ENCODE results near the gene MICAL2. TPM values are rescaled to one million over a fixed set of nuclear protein-coding genes. Genes with fewer than 3 reads are reported as not detected.

The MICAL2 gene
- total and polyA plus RNA-seq, 2 of the 8 experiments (the other 6 are each of a cell fraction or from before 2014, with no cell fraction given), result 1.3 to 4.1 TPM

DNA sequence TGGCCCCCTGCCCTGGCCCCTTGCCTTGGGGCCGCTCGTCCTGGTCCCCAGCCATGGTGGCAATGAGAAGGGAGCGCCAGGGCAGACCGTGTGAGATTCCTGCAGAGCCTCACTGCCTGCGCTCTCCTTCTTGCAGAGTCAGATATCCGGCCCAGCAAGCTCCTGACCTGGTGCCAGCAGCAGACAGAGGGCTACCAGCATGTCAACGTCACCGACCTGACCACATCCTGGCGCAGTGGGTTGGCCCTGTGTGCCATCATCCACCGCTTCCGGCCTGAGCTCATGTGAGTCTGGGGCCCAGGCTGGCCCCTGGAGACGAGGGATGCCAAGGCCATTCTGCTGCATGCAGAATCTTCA lies 114.1 kb downstream of the MICAL2 start:
- no peak overlapping the region for H3K56ac ChIP-seq (replicated peaks; ENCODE audit: insufficient read length, low read depth, low read length)
- no peak overlapping the region for H3K27ac ChIP-seq (ENCODE audit: low read depth, low read length)
- H3K36me3 ChIP-seq (ENCODE audit: control insufficient read depth in 2 of 4, insufficient read depth in 4 of 4, low read length in 3 of 4), result no peaks in the 10 kb centered on the region
- H4K8ac ChIP-seq (ENCODE audit: extremely low read depth, insufficient read depth, low read length), result peak overlapping the region; percentile 42; the same call in 1 of the 2 replicates
- no peaks in the 10 kb centered on the region for H3K4me1 ChIP-seq (replicated peaks in 1 of 4; ENCODE audit: control insufficient read depth in 3 of 4, insufficient read depth in 4 of 4, low read length in 3 of 4)
- no peak overlapping the region for H2BK12ac ChIP-seq (ENCODE audit: low read depth, low read length)
- no peaks in the 10 kb centered on the region for H3K27me3 ChIP-seq (replicated peaks in 1 of 4; ENCODE audit: control insufficient read depth in 3 of 4, extremely low read depth in 1 of 4, insufficient read depth in 3 of 4, low read length in 3 of 4)
- no peak overlapping the region for H2BK15ac ChIP-seq (ENCODE audit: low read length)
- H3K14ac ChIP-seq (ENCODE audit: insufficient read length), result no peak overlapping the region
- H3K4me2 ChIP-seq (ENCODE audit: insufficient read depth in 1 of 2, low read depth in 2 of 2, low read length in 2 of 2), result no peak overlapping the region
- H2BK20ac ChIP-seq (ENCODE audit: low read length), result no peak overlapping the region
- H2BK5ac ChIP-seq (ENCODE audit: low read depth, low read length), result no peak overlapping the region
- no peak overlapping the region for H3K18ac ChIP-seq (ENCODE audit: extremely low read depth, low read length)
- WGBS, 2 experiments (ENCODE audit: extremely low coverage in 1 of 2, insufficient coverage in 1 of 2, insufficient read length in 1 of 2, insufficient replicate concordance in 2 of 2, low coverage in 1 of 2, low lambda C conversion rate in 2 of 2, missing lambda C conversion rate in 1 of 2), result 80% methylated on average over 12 of the region's 12 CpGs; no CpG with 5 or more reads in 1 of the 2 experiments
- no peaks in the 10 kb centered on the region for H3K23me2 ChIP-seq (ENCODE audit: low read depth, low read length)
- FAIRE-seq (no peak), DNase-seq (ENCODE audit: low read depth in 1 of 2, low spot score in 2 of 2) (no peak)
- H4K91ac ChIP-seq (replicated peaks; ENCODE audit: insufficient read length, low read length), result no peak overlapping the region
- H3K4me3 ChIP-seq (ENCODE audit: extremely low read depth in 1 of 4, insufficient read depth in 2 of 4, low read depth in 3 of 4, low read length in 4 of 4), result no peak overlapping the region
- H3K79me1 ChIP-seq (ENCODE audit: low read depth, low read length), result no peaks in the 10 kb centered on the region
- H4K5ac ChIP-seq (ENCODE audit: insufficient read length, low read depth, low read length), result no peak overlapping the region
- H4K20me1 ChIP-seq (replicated peaks in 1 of 2; ENCODE audit: control insufficient read depth in 1 of 2, insufficient read depth in 2 of 2, low read length in 2 of 2), result no peaks in the 10 kb centered on the region
- POLR2A ChIA-PET (ENCODE audit: partially characterized antibody), result no interaction called here
- no peak overlapping the region for H2AK5ac ChIP-seq (ENCODE audit: low read depth, low read length)
- no peak overlapping the region for H3K4ac ChIP-seq (replicated peaks; ENCODE audit: insufficient read length, low read depth, low read length)
- H2BK120ac ChIP-seq (replicated peaks; ENCODE audit: low read depth, low read length), result no peak overlapping the region
- no peak overlapping the region for H3K23ac ChIP-seq (ENCODE audit: insufficient read length)
- no peak overlapping the region for H2AFZ ChIP-seq (ENCODE audit: low read length)
- no peaks in the 10 kb centered on the region for H3K79me2 ChIP-seq (ENCODE audit: control insufficient read depth in 1 of 2, insufficient read depth in 2 of 2, low read length in 2 of 2)
- CTCF ChIA-PET (ENCODE audit: partially characterized antibody), result interaction anchor here (0.6 to 5.6 kb wide), 10 partner anchors 9 to 180 kb away, joined by 3 to 71 read pairs (median 4); no protein-coding TSS in a partner anchor
- H3K9me3 ChIP-seq (ENCODE audit: insufficient read depth in 2 of 2, low read depth in 1 of 2, low read length in 1 of 2), result no peaks in the 10 kb centered on the region
- H3K9ac ChIP-seq (replicated peaks in 1 of 4; ENCODE audit: extremely low read depth in 1 of 4, low read depth in 3 of 4, low read length in 3 of 4), result no peak overlapping the region
- TF ChIP-seq CHD1 (IDR thresholded peaks at IDR 0.05; ENCODE audit: low read depth, low read length) (no peak), SIN3A (conservative IDR thresholded peaks at IDR 0.05 in 1 of 2, IDR thresholded peaks at IDR 0.05 in 1 of 2; ENCODE audit: low read depth in 1 of 2, low read length in 2 of 2) (no peak), POU5F1 (IDR thresholded peaks at IDR 0.05; ENCODE audit: low read depth, low read length) (no peak), RFX5 (IDR thresholded peaks at IDR 0.05; ENCODE audit: borderline replicate concordance, low read depth, low read length) (no peak), RXRA (IDR thresholded peaks at IDR 0.05; ENCODE audit: insufficient read depth, low read depth, low read length) (no peak), KDM1A (IDR thresholded peaks at IDR 0.05; ENCODE audit: borderline replicate concordance, low read length) (no peak)

All from H1 (cell line).